ENCODE measurements around the gene TM9SF1. TPM values are rescaled to one million over a fixed set of nuclear protein-coding genes. Genes with fewer than 3 reads are reported as not detected.

Gene TM9SF1
- total RNA-seq, 1 experiment from 2014 or later = 55.5 TPM

DNA sequence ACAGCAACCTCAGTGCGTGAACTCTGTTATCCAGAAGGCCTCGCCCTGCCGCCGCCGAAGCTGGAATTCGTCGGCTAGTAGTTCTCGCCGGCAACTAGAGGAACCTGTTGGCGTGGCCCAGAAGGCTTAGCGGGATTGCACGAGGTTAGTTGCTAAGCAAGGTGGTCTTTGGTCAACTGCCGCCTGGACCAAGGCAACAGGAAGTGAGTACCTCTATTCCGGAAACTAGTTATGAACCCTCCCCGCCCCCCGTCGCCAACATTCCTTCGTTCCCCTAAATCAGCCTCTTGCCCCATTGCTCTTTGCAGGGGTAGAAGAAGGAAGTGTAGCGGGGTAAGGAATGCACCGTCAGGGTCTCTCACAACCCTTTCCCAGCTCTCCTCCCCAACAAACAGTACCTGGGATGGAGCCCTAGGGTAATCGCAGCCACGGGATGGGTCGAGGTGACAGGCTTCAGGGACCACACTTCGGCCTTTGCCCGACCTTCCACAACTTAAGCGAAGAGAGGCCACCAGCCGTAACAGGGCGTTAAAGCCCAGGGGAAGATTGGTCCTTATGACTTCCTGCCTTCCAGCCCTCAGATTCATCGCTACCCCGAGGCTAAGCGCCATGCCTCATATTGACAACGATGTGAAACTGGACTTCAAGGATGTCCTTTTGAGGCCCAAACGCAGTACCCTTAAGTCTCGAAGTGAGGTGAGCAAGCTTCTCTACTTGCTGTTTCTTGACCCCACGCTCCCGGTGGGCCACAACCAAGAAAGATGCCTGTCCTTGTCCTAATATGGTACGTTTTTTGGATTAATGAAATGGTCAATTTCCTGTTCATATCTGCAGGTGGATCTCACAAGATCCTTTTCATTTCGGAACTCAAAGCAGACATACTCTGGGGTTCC, 37.6 kb upstream of the TM9SF1 start, which contains the start of gene GMPR2:
Gene GMPR2 (plus strand): TSS at position 285 of the 893 bp plus-strand sequence. CDS start 325 bp downstream, at position 610.
- BruUV-seq (replicated peaks) = TSS peak; percentile 67
- peaks cover 35% of the 10 kb centered on the region for H3K36me3 ChIP-seq (ENCODE audit: insufficient read depth, low read length, poor library complexity, severe bottlenecking)
- H3K27ac ChIP-seq (ENCODE audit: low read depth, low read length, poor library complexity, severe bottlenecking) = peak within 1 kb of the TSS; percentile 88
- H3K27me3 ChIP-seq (replicated peaks; ENCODE audit: insufficient read depth, low read depth, low read length, poor library complexity) = no peaks in the 10 kb centered on the region
- intact Hi-C loops (cut with micrococcal nuclease; ENCODE audit: unreplicated experiment) = loop anchor here (1.0 kb wide), 1 partner anchor 20 kb away; the partner anchor contains the start of gene CHMP4A
- CTCF ChIA-PET = no interaction called here
- POLR2A ChIA-PET (ENCODE audit: low non-redundant PET) = interaction anchor here (0.6 to 0.7 kb wide), 2 partner anchors 13 to 1764 kb away, joined by 3 to 14 read pairs; no protein-coding TSS in a partner anchor
- no peak for DNase-seq (ENCODE audit: low spot score)
- peak within 1 kb of the TSS; percentile 77 for H3K4me3 ChIP-seq (ENCODE audit: low read depth, low read length, poor library complexity, severe bottlenecking)
- H3K4me1 ChIP-seq (ENCODE audit: insufficient read depth, low read length, poor library complexity, severe bottlenecking) = peaks cover 15% of the 10 kb centered on the region
- no peaks in the 10 kb centered on the region for H3K9me3 ChIP-seq (ENCODE audit: low read depth, low read length, poor library complexity, severe bottlenecking)
- no peak for TF ChIP-seq EZH2 (IDR thresholded peaks at IDR 0.05; ENCODE audit: borderline replicate concordance, low read depth, low read length, poor library complexity, severe bottlenecking)
- TF ChIP-seq, protein P1, sequence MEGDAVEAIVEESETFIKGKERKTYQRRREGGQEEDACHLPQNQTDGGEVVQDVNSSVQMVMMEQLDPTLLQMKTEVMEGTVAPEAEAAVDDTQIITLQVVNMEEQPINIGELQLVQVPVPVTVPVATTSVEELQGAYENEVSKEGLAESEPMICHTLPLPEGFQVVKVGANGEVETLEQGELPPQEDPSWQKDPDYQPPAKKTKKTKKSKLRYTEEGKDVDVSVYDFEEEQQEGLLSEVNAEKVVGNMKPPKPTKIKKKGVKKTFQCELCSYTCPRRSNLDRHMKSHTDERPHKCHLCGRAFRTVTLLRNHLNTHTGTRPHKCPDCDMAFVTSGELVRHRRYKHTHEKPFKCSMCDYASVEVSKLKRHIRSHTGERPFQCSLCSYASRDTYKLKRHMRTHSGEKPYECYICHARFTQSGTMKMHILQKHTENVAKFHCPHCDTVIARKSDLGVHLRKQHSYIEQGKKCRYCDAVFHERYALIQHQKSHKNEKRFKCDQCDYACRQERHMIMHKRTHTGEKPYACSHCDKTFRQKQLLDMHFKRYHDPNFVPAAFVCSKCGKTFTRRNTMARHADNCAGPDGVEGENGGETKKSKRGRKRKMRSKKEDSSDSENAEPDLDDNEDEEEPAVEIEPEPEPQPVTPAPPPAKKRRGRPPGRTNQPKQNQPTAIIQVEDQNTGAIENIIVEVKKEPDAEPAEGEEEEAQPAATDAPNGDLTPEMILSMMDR (conservative IDR thresholded peaks at IDR 0.05; ENCODE audit: low read depth, low read length) = no peak

DNA sequence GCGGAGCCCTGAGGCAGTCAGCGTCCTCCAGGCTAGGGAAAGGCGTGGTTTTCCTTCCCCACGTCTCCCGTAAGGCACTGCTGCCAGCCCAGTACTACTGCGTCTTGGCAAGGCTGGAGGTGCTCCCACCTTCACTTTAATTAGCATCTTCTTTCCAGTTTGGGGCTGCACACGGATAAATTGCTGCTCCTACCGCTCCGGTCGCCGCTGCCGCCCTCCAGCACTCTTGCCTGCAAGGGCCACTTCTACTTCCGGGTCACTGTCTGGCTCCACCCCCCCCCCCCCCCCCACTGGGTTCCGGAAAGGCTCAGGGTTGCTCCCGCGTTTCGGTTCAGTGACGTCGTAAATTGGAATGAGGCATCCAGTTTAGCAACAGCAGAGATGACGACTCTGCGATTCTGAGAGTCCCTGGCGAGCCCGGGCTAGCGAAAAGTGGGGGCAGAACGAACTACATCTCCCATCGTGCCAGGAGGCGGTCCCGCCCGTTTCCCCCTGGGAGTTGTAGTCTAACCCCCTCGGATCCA, 36.9 kb upstream of the TM9SF1 start, which contains the start of gene NEDD8:
Gene NEDD8 (minus strand): TSS at position 247 of the 524 bp plus-strand sequence. CDS start 100 bp downstream, at position 147.
- BruUV-seq (replicated peaks) = no TSS peak
- H3K27ac ChIP-seq (ENCODE audit: low read depth, low read length, poor library complexity, severe bottlenecking) = peak within 1 kb of the TSS; percentile 88
- POLR2A ChIA-PET (ENCODE audit: low non-redundant PET) = interaction anchor here (0.7 kb wide), 1 partner anchor 1763 kb away, joined by 3 read pairs; no protein-coding TSS in a partner anchor
- CTCF ChIA-PET = no interaction called here
- no peak for TF ChIP-seq EZH2 (IDR thresholded peaks at IDR 0.05; ENCODE audit: borderline replicate concordance, low read depth, low read length, poor library complexity, severe bottlenecking)
- TF ChIP-seq, protein P1 (conservative IDR thresholded peaks at IDR 0.05; ENCODE audit: low read depth, low read length) = no peak
- intact Hi-C loops (cut with micrococcal nuclease; ENCODE audit: unreplicated experiment) = loop anchor here (1.0 kb wide), 1 partner anchor 19 kb away; the partner anchor contains the start of gene CHMP4A
- peaks cover 15% of the 10 kb centered on the region for H3K4me1 ChIP-seq (ENCODE audit: insufficient read depth, low read length, poor library complexity, severe bottlenecking)
- H3K9me3 ChIP-seq (ENCODE audit: low read depth, low read length, poor library complexity, severe bottlenecking) = no peaks in the 10 kb centered on the region
- H3K36me3 ChIP-seq (ENCODE audit: insufficient read depth, low read length, poor library complexity, severe bottlenecking) = peaks cover 29% of the 10 kb centered on the region
- no peaks in the 10 kb centered on the region for H3K27me3 ChIP-seq (replicated peaks; ENCODE audit: insufficient read depth, low read depth, low read length, poor library complexity)
- DNase-seq (ENCODE audit: low spot score) = peak; percentile 98
- H3K4me3 ChIP-seq (ENCODE audit: low read depth, low read length, poor library complexity, severe bottlenecking) = peak within 1 kb of the TSS; percentile 77
